Endothelial cell of umbilical vein (primary cell): ENCODE measurements around the gene BNC2. TPM values are rescaled to one million over a fixed set of nuclear protein-coding genes. Genes with fewer than 3 reads are reported as not detected.

Source experiments
- BruUV-seq: library from RNA; stranded (reverse); fragments of 400-500 nt; replicated peaks from 2 replicates; lab custom pipeline; 2021; lab: Mats Ljungman, UMichigan
- CTCF ChIA-PET: fragments of 300-600, 350-600 bp; sonication (Branson Sonifier 250); formaldehyde crosslinking; loops from one replicate; lab custom pipeline; 2021; ENCODE audit warnings: antibody characterized with exemption, inconsistent platforms; lab: Charles Lee
- POLR2A ChIA-PET: fragments of 300-600, 350-600 bp; sonication (Branson Sonifier 250); formaldehyde crosslinking; loops from one replicate; lab custom pipeline; 2021; ENCODE audit warnings: antibody characterized with exemption, inconsistent platforms; lab: Charles Lee
- DNase-seq: peaks from one replicate; pipeline ENCODE4 v3.0.0-alpha.2; 2011; ENCODE audit warnings: low read depth, low spot score
- FAIRE-seq: peaks from 2 replicates; lab custom pipeline; 2011; peaks lifted over from hg19 to GRCh38; lab: Jason Lieb, UNC
- H2AFZ ChIP-seq: 2 replicates; pipeline ENCODE4 v1.6.0; 2012; ENCODE audit warnings: low read depth, low read length, control low read depth, inconsistent platforms
- H3K27ac ChIP-seq: 2 replicates; pipeline ENCODE4 v1.5.1; 2011; ENCODE audit warnings: low read depth, mild to moderate bottlenecking, control low read depth, low read length, moderate library complexity; ENCODE audit not compliant: insufficient read depth
- H3K27me3 ChIP-seq, 2 experiments: 2 replicates each; pipeline versions ENCODE4 v1.6.0 to v1.6.1; 2011; ENCODE audit warnings: low read length in 2 of 2, mixed read lengths in 1 of 2; ENCODE audit not compliant: control insufficient read depth in 2 of 2, insufficient read depth in 2 of 2
- H3K36me3 ChIP-seq, 2 experiments: 2 replicates in 1 of 2; 3 replicates in 1 of 2; pipeline ENCODE4 v1.5.1; 2011; ENCODE audit warnings: low read length in 2 of 2, mild to moderate bottlenecking in 1 of 2, moderate library complexity in 1 of 2; ENCODE audit not compliant: control insufficient read depth in 2 of 2, insufficient read depth in 2 of 2; ENCODE audit errors: extremely low read depth in 1 of 2
- H3K4me1 ChIP-seq: 3 replicates; pipeline ENCODE4 v1.5.1; 2011; ENCODE audit warnings: mild to moderate bottlenecking, low read length; ENCODE audit not compliant: control insufficient read depth, insufficient read depth; ENCODE audit errors: extremely low read depth
- H3K4me2 ChIP-seq: 2 replicates; pipeline ENCODE4 v1.6.1; 2011; ENCODE audit warnings: low read length, control low read depth, mixed read lengths; ENCODE audit not compliant: insufficient read depth
- H3K4me3 ChIP-seq, 3 experiments: fragments of 200-600 bp in 1 of 3; sonication (generic), shearing (Covaris generic) in 1 of 3; replicated peaks in 1 of 3; 2 replicates each; pipeline ENCODE4 v1.5.1; 2011 to 2016; ENCODE audit warnings: control low read depth in 3 of 3, low read length in 3 of 3, mild to moderate bottlenecking in 2 of 3, inconsistent platforms in 1 of 3, low read depth in 1 of 3, moderate library complexity in 1 of 3; ENCODE audit not compliant: insufficient read depth in 1 of 3
- H3K79me2 ChIP-seq: 2 replicates; pipeline ENCODE4 v1.6.0; 2012; ENCODE audit warnings: low read length, inconsistent platforms; ENCODE audit not compliant: control insufficient read depth, insufficient read depth
- H3K9ac ChIP-seq: replicated peaks from 2 replicates; pipeline ENCODE3; 2011; ENCODE audit warnings: low read length, control low read depth; ENCODE audit not compliant: insufficient read depth; ENCODE audit errors: extremely low read depth
- H3K9me1 ChIP-seq: replicated peaks from 3 replicates; pipeline ENCODE4 v1.6.0; 2011; ENCODE audit warnings: mild to moderate bottlenecking, low read length; ENCODE audit not compliant: control insufficient read depth, insufficient read depth; ENCODE audit errors: extremely low read depth
- H3K9me3 ChIP-seq: replicated peaks from 2 replicates; pipeline ENCODE4 v1.5.1; 2012; ENCODE audit warnings: low read length, inconsistent platforms; ENCODE audit not compliant: control insufficient read depth, insufficient read depth
- H4K20me1 ChIP-seq: replicated peaks from 2 replicates; pipeline ENCODE3; 2011; ENCODE audit warnings: mild to moderate bottlenecking, low read length; ENCODE audit not compliant: control insufficient read depth, insufficient read depth; ENCODE audit errors: extremely low read depth
- CTCF ChIP-seq, 2 donors: IDR thresholded peaks; 1 replicate in 1 of 2; 2 replicates in 1 of 2; pipeline ENCODE4 v1.5.1; 2011; ENCODE audit warnings: low read length in 2 of 2, mild to moderate bottlenecking in 2 of 2, moderate library complexity in 2 of 2, control low read depth in 1 of 2, inconsistent platforms in 1 of 2, low read depth in 1 of 2; ENCODE audit not compliant: insufficient read depth in 1 of 2; ENCODE audit errors: extremely low read depth in 1 of 2
- EZH2 ChIP-seq: IDR thresholded peaks from 2 replicates; pipeline ENCODE4 v1.6.1; 2012; ENCODE audit warnings: borderline replicate concordance, low read depth, mild to moderate bottlenecking, moderate library complexity, low read length, inconsistent platforms; ENCODE audit not compliant: severe bottlenecking
- FOS ChIP-seq: IDR thresholded peaks from 2 replicates; pipeline ENCODE4 v1.6.1; 2011; ENCODE audit warnings: mild to moderate bottlenecking, low read length, moderate library complexity, borderline replicate concordance; ENCODE audit not compliant: insufficient read depth
- GATA2 ChIP-seq: IDR thresholded peaks from 2 replicates; pipeline ENCODE4 v1.7.0; 2011; ENCODE audit warnings: low read depth, mild to moderate bottlenecking, moderate library complexity, mixed read lengths, low read length; ENCODE audit not compliant: insufficient read length, insufficient read depth
- JUN ChIP-seq: IDR thresholded peaks from 2 replicates; pipeline ENCODE4 v1.6.1; 2011; ENCODE audit warnings: borderline replicate concordance, low read depth; ENCODE audit not compliant: insufficient read length, insufficient read depth
- MAX ChIP-seq: IDR thresholded peaks from 2 replicates; pipeline ENCODE4 v1.6.1; 2011; ENCODE audit not compliant: insufficient read depth, insufficient read length
- MYC ChIP-seq: IDR thresholded peaks from one replicate; pipeline ENCODE4 v1.6.1; 2011; ENCODE audit warnings: mild to moderate bottlenecking, low read depth, low read length
- POLR2A ChIP-seq: IDR thresholded peaks from 2 replicates; pipeline ENCODE4 v1.6.1; 2012; ENCODE audit warnings: low read depth, mild to moderate bottlenecking, control low read depth, low read length
- POLR2AphosphoS5 ChIP-seq: IDR thresholded peaks from 2 replicates; pipeline ENCODE4 v1.6.1; 2012; ENCODE audit warnings: low read depth, mild to moderate bottlenecking, control low read depth, low read length, moderate library complexity; ENCODE audit not compliant: insufficient read depth
- dilution Hi-C: fragments of 300-500 bp; cut with MboI; formaldehyde crosslinking; loops from one replicate; pipeline ENCODE4 v1.15.0; 2019; ENCODE audit warnings: low sequenced_read_pairs; ENCODE audit not compliant: extremely low pct_ligation_motif_present
- intact Hi-C: fragments of 100-400 bp; cut with micrococcal nuclease; formaldehyde crosslinking; loops from one replicate; pipeline ENCODE4 v1.10.0; 2022
- polyA plus RNA-seq, 4 experiments: library from polyadenylated mRNA; depleted of rRNA in 3 of 4; stranded (reverse) in 3 of 4; unstranded in 1 of 4; fragments of >200 nt; gene quantifications; 2 replicates each; pipeline versions ENCODE4 v1.2.1 to v1.2.3, GENCODE V29; 2011 to 2012; ENCODE audit warnings: missing spikeins in 1 of 4
- total RNA-seq: library from RNA; stranded (reverse); gene quantifications from 2 replicates; pipeline ENCODE4 v1.2.3, GENCODE V29; 2021

BNC2 gene
- total and polyA plus RNA-seq, 2 donors (not counting 3 experiments of a cell fraction or from before 2014, with no cell fraction given), result 12.1 to 34.3 TPM

GRCh38 chr9:16396389-16396788 lies 474.1 kb downstream of the BNC2 start:
- no peak overlapping the region for H2AFZ ChIP-seq
- H3K79me2 ChIP-seq, result no peaks in the 10 kb centered on the region
- intact Hi-C loops, result no loop called here
- no peak for TF ChIP-seq MAX
- TF ChIP-seq FOS, result no peak
- TF ChIP-seq MYC, result no peak
- TF ChIP-seq POLR2A, result no peak
- no peak for TF ChIP-seq GATA2
- TF ChIP-seq CTCF (IDR thresholded peaks at IDR 0.05; ENCODE audit: extremely low read depth in 1 of 2, insufficient read depth in 1 of 2, low read depth in 1 of 2, low read length in 2 of 2), result no peak
- TF ChIP-seq JUN, result no peak
- TF ChIP-seq POLR2AphosphoS5, result no peak
- TF ChIP-seq EZH2, result no peak
- BruUV-seq, result no TSS peak
- H3K36me3 ChIP-seq, result no peaks in the 10 kb centered on the region
- ChIA-PET CTCF (no interaction called here), POLR2A (no interaction called here)
- H3K27ac ChIP-seq, result no peak overlapping the region
- DNase-seq, result no peak
- no peak for FAIRE-seq
- H3K4me1 ChIP-seq, result no peaks in the 10 kb centered on the region
- H3K27me3 ChIP-seq, result no peaks in the 10 kb centered on the region
- no peak overlapping the region for H3K4me3 ChIP-seq
- dilution Hi-C loops, result no loop called here
- H3K9ac ChIP-seq, result no peak overlapping the region
- H3K9me3 ChIP-seq, result no peaks in the 10 kb centered on the region
- no peaks in the 10 kb centered on the region for H3K9me1 ChIP-seq
- no peak overlapping the region for H3K4me2 ChIP-seq
- no peaks in the 10 kb centered on the region for H4K20me1 ChIP-seq
